Neuronal stem cell (in vitro differentiated cells): ENCODE data around the gene RIN3.
A peak's percentile ranks its signal among the peaks of the same experiment; 100 is the strongest.

Source experiments
- DNase-seq: peaks from one replicate; pipeline ENCODE4 v3.0.0-alpha.2; 2013; ENCODE audit warnings: low spot score
- H2AFZ ChIP-seq: one replicate; pipeline ENCODE4 v1.6.1; 2013; ENCODE audit warnings: mild to moderate bottlenecking, low read length, inconsistent platforms
- H2AK5ac ChIP-seq: 2 replicates; pipeline ENCODE4 v1.6.1; 2013; ENCODE audit warnings: low read depth, mild to moderate bottlenecking, inconsistent platforms, low read length, moderate library complexity, mixed read lengths
- H2BK120ac ChIP-seq: 2 replicates; pipeline ENCODE4 v1.6.1; 2013; ENCODE audit warnings: low read depth, mild to moderate bottlenecking, inconsistent platforms, low read length, moderate library complexity, mixed read lengths
- H2BK12ac ChIP-seq: one replicate; pipeline ENCODE4 v1.6.1; 2013; ENCODE audit warnings: low read length, inconsistent platforms
- H2BK15ac ChIP-seq: 2 replicates; pipeline ENCODE4 v1.6.1; 2013; ENCODE audit warnings: mild to moderate bottlenecking, low read length, inconsistent platforms, mixed read lengths
- H2BK5ac ChIP-seq: one replicate; pipeline ENCODE4 v1.6.1; 2013; ENCODE audit warnings: inconsistent platforms, mild to moderate bottlenecking, low read length, moderate library complexity
- H3K14ac ChIP-seq: one replicate; pipeline ENCODE4 v1.6.1; 2013; ENCODE audit warnings: low read length, inconsistent platforms
- H3K18ac ChIP-seq: 2 replicates; pipeline ENCODE4 v1.6.1; 2013; ENCODE audit warnings: low read length, inconsistent platforms
- H3K23ac ChIP-seq: 2 replicates; pipeline ENCODE4 v1.6.1; 2013; ENCODE audit warnings: low read depth, mild to moderate bottlenecking, mixed read lengths, low read length, inconsistent platforms; ENCODE audit not compliant: poor library complexity
- H3K27ac ChIP-seq: replicated peaks from 3 replicates; pipeline ENCODE4 v1.5.1; 2013; ENCODE audit warnings: low read length, inconsistent platforms
- H3K27me3 ChIP-seq, 3 experiments: 2 replicates each; pipeline ENCODE4 v1.6.1; 2013; ENCODE audit warnings: low read length in 3 of 3, mild to moderate bottlenecking in 2 of 3, inconsistent platforms in 1 of 3, low read depth in 1 of 3, mixed read lengths in 1 of 3, moderate library complexity in 1 of 3; ENCODE audit not compliant: control insufficient read depth in 3 of 3, insufficient read depth in 3 of 3
- H3K36me3 ChIP-seq, 2 donors: replicated peaks in 1 of 2; 2 replicates each; pipeline ENCODE4 v1.6.1; 2013; ENCODE audit warnings: low read length in 2 of 2; ENCODE audit not compliant: control insufficient read depth in 2 of 2, insufficient read depth in 2 of 2
- H3K4ac ChIP-seq: 2 replicates; pipeline ENCODE4 v1.6.1; 2013; ENCODE audit warnings: inconsistent platforms, mild to moderate bottlenecking, low read length, moderate library complexity
- H3K4me1 ChIP-seq, 2 donors: 1 replicate in 1 of 2; 2 replicates in 1 of 2; pipeline ENCODE4 v1.6.1; 2013; ENCODE audit warnings: low read length in 2 of 2, low read depth in 1 of 2; ENCODE audit not compliant: control insufficient read depth in 2 of 2, insufficient read depth in 1 of 2
- H3K4me2 ChIP-seq: one replicate; pipeline ENCODE4 v1.6.1; 2013; ENCODE audit warnings: mild to moderate bottlenecking, low read length, inconsistent platforms; ENCODE audit not compliant: insufficient read depth, poor library complexity, severe bottlenecking
- H3K4me3 ChIP-seq, 2 donors: 2 replicates each; pipeline ENCODE4 v1.5.1; 2013; ENCODE audit warnings: low read length in 2 of 2, mild to moderate bottlenecking in 2 of 2, inconsistent platforms in 1 of 2, moderate library complexity in 1 of 2
- H3K79me1 ChIP-seq: one replicate; pipeline ENCODE4 v1.6.1; 2013; ENCODE audit warnings: low read depth, mild to moderate bottlenecking, inconsistent platforms, low read length, moderate library complexity
- H3K9ac ChIP-seq: one replicate; pipeline ENCODE4 v1.6.1; 2013; ENCODE audit warnings: mild to moderate bottlenecking, low read depth, low read length, inconsistent platforms; ENCODE audit not compliant: poor library complexity
- H3K9me3 ChIP-seq, 2 donors: replicated peaks in 1 of 2; 2 replicates each; pipeline versions ENCODE3 to v1.6.1; 2013; ENCODE audit warnings: low read length in 2 of 2, mild to moderate bottlenecking in 2 of 2, inconsistent platforms in 1 of 2, low read depth in 1 of 2, mixed read lengths in 1 of 2, moderate library complexity in 1 of 2; ENCODE audit not compliant: control insufficient read depth in 2 of 2, insufficient read depth in 1 of 2
- H4K8ac ChIP-seq: one replicate; pipeline ENCODE4 v1.6.1; 2013; ENCODE audit warnings: low read depth, mild to moderate bottlenecking, inconsistent platforms, low read length, moderate library complexity
- H4K91ac ChIP-seq: one replicate; pipeline ENCODE4 v1.6.1; 2013; ENCODE audit warnings: low read length, low read depth, mild to moderate bottlenecking, inconsistent platforms; ENCODE audit not compliant: poor library complexity
- WGBS, 2 donors: extraction: QIAGEN DNeasy Blood & Tissue Kit; methylation state at CpG; one replicate each; pipeline ENCODE4 v1.1.7; 2013; ENCODE audit warnings: missing lambda C conversion rate in 2 of 2, mixed read lengths in 1 of 2; ENCODE audit not compliant: insufficient read length in 2 of 2, insufficient replicate concordance in 1 of 2; ENCODE audit errors: extremely low coverage in 2 of 2; 5-methylcytosine and 5-hydroxymethylcytosine counted together

Gene RIN3

GRCh38 chr14:92609955-92610354 is 96.4 kb downstream of the RIN3 start:
- Histone ChIP-seq H3K36me3 (no peaks in the 10 kb centered on the region), H2BK5ac (no peak overlapping the region), H2BK120ac (no peak overlapping the region), H3K79me1 (no peaks in the 10 kb centered on the region), H2AFZ (no peak overlapping the region), H3K14ac (no peak overlapping the region), H2AK5ac (no peak overlapping the region), H3K9me3 (no peaks in the 10 kb centered on the region), H3K4ac (no peak overlapping the region), H4K8ac (no peak overlapping the region), H3K4me1 (no peaks in the 10 kb centered on the region), H3K27ac (no peak overlapping the region), H3K4me3 (no peak overlapping the region), H3K18ac (no peak overlapping the region), H3K27me3 (no peaks in the 10 kb centered on the region), H3K23ac (no peak overlapping the region), H3K9ac (no peak overlapping the region), H2BK15ac (no peak overlapping the region), H3K4me2 (no peak overlapping the region), H4K91ac (no peak overlapping the region), H2BK12ac (no peak overlapping the region)
- WGBS, 2 donors, result no CpG with 5 or more reads among the region's 4 CpGs
- DNase-seq, result no peak

GRCh38 chr14:92610849-92611271 is 97.3 kb downstream of the RIN3 start:
- Histone ChIP-seq H2BK12ac (no peak overlapping the region), H3K27ac (no peak overlapping the region), H2AK5ac (no peak overlapping the region), H3K4me2 (no peak overlapping the region), H4K91ac (no peak overlapping the region), H3K27me3 (no peaks in the 10 kb centered on the region), H3K4ac (no peak overlapping the region), H3K18ac (no peak overlapping the region), H3K14ac (no peak overlapping the region), H3K9me3 (no peaks in the 10 kb centered on the region), H4K8ac (no peak overlapping the region), H3K4me1 (no peaks in the 10 kb centered on the region), H2BK15ac (no peak overlapping the region), H3K4me3 (no peak overlapping the region), H2BK5ac (no peak overlapping the region), H2AFZ (no peak overlapping the region), H3K79me1 (no peaks in the 10 kb centered on the region), H2BK120ac (no peak overlapping the region), H3K36me3 (no peaks in the 10 kb centered on the region), H3K9ac (no peak overlapping the region), H3K23ac (no peak overlapping the region)
- DNase-seq, result no peak
- WGBS, 2 donors, result no CpG with 5 or more reads among the region's 7 CpGs

- no peak overlapping the region for H2BK12ac ChIP-seq
- H3K27me3 ChIP-seq, result no peaks in the 10 kb centered on the region
- H3K18ac ChIP-seq, result no peak overlapping the region
- H2BK15ac ChIP-seq, result no peak overlapping the region
- H3K14ac ChIP-seq, result no peak overlapping the region
- no peak overlapping the region for H3K27ac ChIP-seq
- no peak overlapping the region for H4K8ac ChIP-seq
- H2BK120ac ChIP-seq, result no peak overlapping the region
- peak; percentile 40 for DNase-seq
- H3K4me1 ChIP-seq, result no peaks in the 10 kb centered on the region
- H3K9me3 ChIP-seq, result no peaks in the 10 kb centered on the region
- H2BK5ac ChIP-seq, result no peak overlapping the region
- no peak overlapping the region for H2AFZ ChIP-seq
- no peak overlapping the region for H3K4ac ChIP-seq
- no peak overlapping the region for H4K91ac ChIP-seq
- no peak overlapping the region for H2AK5ac ChIP-seq
- WGBS, 2 donors, result no CpG with 5 or more reads among the region's 11 CpGs
- H3K79me1 ChIP-seq, result no peaks in the 10 kb centered on the region
- no peak overlapping the region for H3K23ac ChIP-seq
- no peak overlapping the region for H3K4me3 ChIP-seq
- H3K36me3 ChIP-seq, result no peaks in the 10 kb centered on the region
- H3K9ac ChIP-seq, result no peak overlapping the region
- no peak overlapping the region for H3K4me2 ChIP-seq
Observed at GRCh38 chr14:92613008-92613658, 99.6 kb downstream of the RIN3 start.

DNA sequence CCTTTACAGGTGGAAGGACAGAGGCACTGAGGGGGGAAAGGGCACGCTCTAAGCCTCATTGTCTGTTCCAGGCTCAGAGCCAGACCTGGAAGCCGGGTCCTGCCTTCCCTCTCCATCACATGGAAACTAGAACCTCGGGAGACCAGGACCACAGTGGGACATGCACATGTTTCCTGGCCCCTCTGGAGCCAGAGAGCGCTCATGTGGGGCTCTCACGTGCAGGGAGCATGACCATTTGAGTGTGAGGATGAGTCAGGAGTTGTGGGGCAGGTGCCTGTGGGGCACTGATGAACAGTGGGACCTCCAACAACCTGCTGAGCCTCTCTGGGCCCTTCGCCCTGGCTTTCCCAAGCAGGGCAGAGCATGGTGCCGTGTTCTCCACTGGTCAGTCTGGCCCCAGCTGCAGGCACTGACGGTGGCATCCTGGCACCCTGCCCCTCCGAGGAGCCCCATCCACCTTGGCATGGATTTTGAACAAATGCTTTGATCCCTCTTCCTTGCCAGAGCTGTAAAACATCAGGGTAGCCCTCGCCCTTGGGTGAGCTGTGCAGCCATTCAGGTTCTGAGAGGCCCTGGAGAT is 100.2 kb downstream of the RIN3 start:
- no peak overlapping the region for H4K91ac ChIP-seq
- H2AK5ac ChIP-seq, result no peak overlapping the region
- no peaks in the 10 kb centered on the region for H3K9me3 ChIP-seq
- H3K4me2 ChIP-seq, result no peak overlapping the region
- H3K23ac ChIP-seq, result no peak overlapping the region
- peak overlapping the region; percentile 45 for H3K18ac ChIP-seq
- H2BK15ac ChIP-seq, result no peak overlapping the region
- H2AFZ ChIP-seq, result no peak overlapping the region
- no peak overlapping the region for H4K8ac ChIP-seq
- no peak overlapping the region for H3K4ac ChIP-seq
- H3K27me3 ChIP-seq, result no peaks in the 10 kb centered on the region
- no peak overlapping the region for H3K9ac ChIP-seq
- no peak overlapping the region for H3K4me3 ChIP-seq
- DNase-seq, result no peak
- peak overlapping the region; percentile 14 for H2BK12ac ChIP-seq
- no peak overlapping the region for H3K27ac ChIP-seq
- H2BK5ac ChIP-seq, result no peak overlapping the region
- no peaks in the 10 kb centered on the region for H3K36me3 ChIP-seq
- WGBS, 2 donors, result no CpG with 5 or more reads among the region's 10 CpGs
- no peak overlapping the region for H2BK120ac ChIP-seq
- no peaks in the 10 kb centered on the region for H3K79me1 ChIP-seq
- H3K4me1 ChIP-seq, result no peaks in the 10 kb centered on the region
- H3K14ac ChIP-seq, result no peak overlapping the region
